H9 (cell line): ENCODE results near the gene LCMT2. TPM values are rescaled to one million over a fixed set of nuclear protein-coding genes. Genes with fewer than 3 reads are reported as not detected.

Experiments used
- DNase-seq: peaks from one replicate; pipeline ENCODE4 v3.0.0-alpha.2; 2017
- H2AFZ ChIP-seq: one replicate; pipeline ENCODE4 v1.6.1; 2013; ENCODE audit warnings: mild to moderate bottlenecking, low read length, control low read depth, moderate library complexity
- H2AK5ac ChIP-seq: 2 replicates; pipeline ENCODE4 v1.6.1; 2013; ENCODE audit warnings: low read length, control low read depth, mixed read lengths; ENCODE audit not compliant: insufficient read length
- H2BK120ac ChIP-seq: one replicate; pipeline ENCODE4 v1.6.1; 2013; ENCODE audit warnings: low read depth, mild to moderate bottlenecking, low read length, control low read depth, inconsistent platforms; ENCODE audit not compliant: poor library complexity, severe bottlenecking
- H2BK12ac ChIP-seq: 2 replicates; pipeline ENCODE4 v1.6.1; 2013; ENCODE audit warnings: low read length, control low read depth, mixed read lengths, low read depth; ENCODE audit not compliant: insufficient read length
- H2BK15ac ChIP-seq: 2 replicates; pipeline ENCODE4 v1.6.1; 2013; ENCODE audit warnings: low read depth, low read length, control low read depth
- H2BK20ac ChIP-seq: one replicate; pipeline ENCODE4 v1.6.1; 2013; ENCODE audit warnings: low read depth, mild to moderate bottlenecking, low read length, control low read depth, inconsistent platforms; ENCODE audit not compliant: poor library complexity, severe bottlenecking
- H2BK5ac ChIP-seq: 2 replicates; pipeline ENCODE4 v1.6.1; 2013; ENCODE audit warnings: low read length, control low read depth, mixed read lengths; ENCODE audit not compliant: insufficient read length
- H3K14ac ChIP-seq: 2 replicates; pipeline ENCODE4 v1.6.1; 2013; ENCODE audit warnings: low read length, control low read depth; ENCODE audit not compliant: insufficient read depth
- H3K18ac ChIP-seq: 2 replicates; pipeline ENCODE4 v1.6.1; 2013; ENCODE audit warnings: low read depth, mild to moderate bottlenecking, mixed read lengths, low read length, control low read depth; ENCODE audit not compliant: insufficient read length
- H3K23ac ChIP-seq: 2 replicates; pipeline ENCODE4 v1.6.1; 2013; ENCODE audit warnings: low read length, control low read depth, mixed read lengths, low read depth; ENCODE audit not compliant: insufficient read length
- H3K23me2 ChIP-seq: 2 replicates; pipeline ENCODE4 v1.6.1; 2013; ENCODE audit warnings: low read depth, mild to moderate bottlenecking, mixed read lengths, low read length, control low read depth; ENCODE audit not compliant: insufficient read length, poor library complexity, severe bottlenecking
- H3K27ac ChIP-seq: 2 replicates; pipeline ENCODE4 v1.5.1; 2013; ENCODE audit warnings: low read length, control low read depth, mixed read lengths, low read depth; ENCODE audit not compliant: insufficient read length
- H3K27me3 ChIP-seq: 2 replicates; pipeline ENCODE4 v1.6.1; 2013; ENCODE audit warnings: low read length, control low read depth, inconsistent platforms; ENCODE audit not compliant: insufficient read depth
- H3K4ac ChIP-seq: 2 replicates; pipeline ENCODE4 v1.6.1; 2013; ENCODE audit warnings: low read depth, mild to moderate bottlenecking, control low read depth, inconsistent platforms, low read length, moderate library complexity
- H3K4me1 ChIP-seq: 2 replicates; pipeline ENCODE4 v1.6.1; 2013; ENCODE audit warnings: low read length, control low read depth, inconsistent platforms; ENCODE audit not compliant: insufficient read depth
- H3K4me2 ChIP-seq: 2 replicates; pipeline ENCODE4 v1.6.1; 2013; ENCODE audit warnings: low read length, control low read depth, mixed read lengths; ENCODE audit not compliant: insufficient read length, insufficient read depth
- H3K56ac ChIP-seq: 2 replicates; pipeline ENCODE4 v1.6.1; 2013; ENCODE audit warnings: low read depth, mild to moderate bottlenecking, mixed read lengths, low read length, control low read depth; ENCODE audit not compliant: insufficient read length
- H3K79me1 ChIP-seq: 2 replicates; pipeline ENCODE4 v1.6.1; 2013; ENCODE audit warnings: low read depth, mild to moderate bottlenecking, moderate library complexity, low read length, control low read depth, inconsistent platforms; ENCODE audit not compliant: insufficient read depth, poor library complexity, severe bottlenecking
- H3K79me2 ChIP-seq: 2 replicates; pipeline ENCODE4 v1.6.1; 2013; ENCODE audit warnings: low read length, control low read depth, inconsistent platforms; ENCODE audit not compliant: insufficient read depth
- H3K9ac ChIP-seq: 2 replicates; pipeline ENCODE4 v1.6.1; 2013; ENCODE audit warnings: low read length, control low read depth, mixed read lengths; ENCODE audit not compliant: insufficient read length; ENCODE audit errors: extremely low read depth
- H3K9me3 ChIP-seq: one replicate; pipeline ENCODE4 v1.6.1; 2013; ENCODE audit warnings: low read depth, low read length, inconsistent platforms; ENCODE audit not compliant: control insufficient read depth
- H3T11ph ChIP-seq: one replicate; pipeline ENCODE4 v1.6.1; 2013; ENCODE audit warnings: mild to moderate bottlenecking, low read length, control low read depth, inconsistent platforms
- H4K20me1 ChIP-seq: one replicate; pipeline ENCODE4 v1.6.1; 2013; ENCODE audit not compliant: control insufficient read depth, insufficient read length, insufficient read depth
- H4K5ac ChIP-seq: 2 replicates; pipeline ENCODE4 v1.6.1; 2013; ENCODE audit warnings: low read depth, mild to moderate bottlenecking, mixed read lengths, low read length, control low read depth; ENCODE audit not compliant: insufficient read length
- H4K8ac ChIP-seq: replicated peaks from 2 replicates; pipeline ENCODE4 v1.6.1; 2013; ENCODE audit warnings: low read length, control low read depth, mixed read lengths, low read depth; ENCODE audit not compliant: insufficient read length
- H4K91ac ChIP-seq: 2 replicates; pipeline ENCODE4 v1.6.1; 2013; ENCODE audit warnings: low read depth, mild to moderate bottlenecking, moderate library complexity, mixed read lengths, low read length, control low read depth; ENCODE audit not compliant: insufficient read length
- H3K27ac Mint-ChIP-seq, 3 experiments: 2 replicates in 2 of 3; 3 replicates in 1 of 3; pipeline ENCODE4 v1.8.0; 2020 to 2021; ENCODE audit warnings: mixed read lengths in 3 of 3, mild to moderate bottlenecking in 1 of 3, moderate library complexity in 1 of 3
- H3K27me3 Mint-ChIP-seq: 2 replicates; pipeline ENCODE4 v1.8.0; 2021; ENCODE audit warnings: low read depth, mild to moderate bottlenecking, moderate library complexity, mixed read lengths
- H3K36me3 Mint-ChIP-seq, 3 experiments: 2 replicates in 2 of 3; 3 replicates in 1 of 3; pipeline ENCODE4 v1.8.0; 2020 to 2021; ENCODE audit warnings: low read depth in 3 of 3, mixed read lengths in 3 of 3; ENCODE audit not compliant: insufficient read depth in 1 of 3
- H3K4me1 Mint-ChIP-seq, 2 experiments: 2 replicates each; pipeline ENCODE4 v1.8.0; 2020; ENCODE audit warnings: mixed read lengths in 2 of 2
- H3K4me3 Mint-ChIP-seq, 2 experiments: 2 replicates in 1 of 2; 3 replicates in 1 of 2; pipeline ENCODE4 v1.8.0; 2020 to 2021; ENCODE audit warnings: mild to moderate bottlenecking in 2 of 2, mixed read lengths in 2 of 2, moderate library complexity in 1 of 2
- H3K9me3 Mint-ChIP-seq, 2 experiments: 2 replicates in 1 of 2; 3 replicates in 1 of 2; pipeline ENCODE4 v1.8.0; 2020; ENCODE audit warnings: mild to moderate bottlenecking in 2 of 2, mixed read lengths in 2 of 2, moderate library complexity in 1 of 2
- WGBS: extraction: QIAGEN DNeasy Blood & Tissue Kit; methylation state at CpG from one replicate; pipeline ENCODE4 v1.1.7; 2013; ENCODE audit warnings: missing lambda C conversion rate, low lambda C conversion rate, mixed read lengths; ENCODE audit not compliant: insufficient read length; ENCODE audit errors: extremely low coverage; 5-methylcytosine and 5-hydroxymethylcytosine counted together
- total RNA-seq: library from RNA; stranded (reverse); gene quantifications from 2 replicates; pipeline ENCODE4 v1.2.1, GENCODE V29; 2021
- TF ChIP-seq, protein P1 (sequence below): fragments of 200-600 bp; sonication (generic); conservative IDR thresholded peaks from 3 replicates; pipeline ENCODE4 v1.8.0; 2021; ENCODE audit warnings: antibody characterized with exemption, mild to moderate bottlenecking

Gene LCMT2
- total RNA-seq, 1 experiment from 2014 or later = 16.5 TPM

DNA sequence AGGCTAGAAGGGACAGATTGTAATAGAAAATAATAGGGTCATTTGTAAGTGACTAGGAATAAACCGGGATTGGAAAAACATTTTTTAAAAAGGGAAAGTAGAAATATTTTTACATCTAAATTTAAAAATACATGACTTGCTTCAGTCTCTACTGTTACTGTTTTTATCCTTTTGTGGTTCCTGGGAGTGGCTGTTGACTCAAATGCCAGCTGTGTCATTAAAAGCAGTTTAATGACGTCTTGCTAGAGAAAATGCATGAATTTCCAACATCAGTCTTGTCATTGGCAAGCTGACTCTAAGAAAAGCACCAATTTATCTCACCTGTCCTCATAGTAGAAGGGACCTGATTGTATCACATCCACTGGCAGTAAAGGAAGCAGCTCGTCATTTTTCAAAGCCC, 16.7 kb upstream of the LCMT2 start:
- H3K36me3 Mint-ChIP-seq = peaks cover 0 to 26% (median 7%) of the 10 kb centered on the region in 3 experiments; a peak in 6 of 7 replicates
- no peak overlapping the region for H3K14ac ChIP-seq
- H3K9me3 ChIP-seq = no peaks in the 10 kb centered on the region
- no peak overlapping the region for H2BK5ac ChIP-seq
- H3K79me2 ChIP-seq = no peaks in the 10 kb centered on the region
- H4K5ac ChIP-seq = no peak overlapping the region
- H3K9ac ChIP-seq = no peak overlapping the region
- H3K4me1 ChIP-seq = no peaks in the 10 kb centered on the region
- no peak overlapping the region for H3K4me3 Mint-ChIP-seq
- H2BK12ac ChIP-seq = no peak overlapping the region
- H4K8ac ChIP-seq = no peak overlapping the region
- DNase-seq = no peak
- H3K23me2 ChIP-seq = no peaks in the 10 kb centered on the region
- H3K27ac Mint-ChIP-seq = no peak overlapping the region
- no peak overlapping the region for H3K23ac ChIP-seq
- no peak overlapping the region for H3K4ac ChIP-seq
- H3K27ac ChIP-seq = no peak overlapping the region
- no peaks in the 10 kb centered on the region for H4K20me1 ChIP-seq
- H3K9me3 Mint-ChIP-seq = no peaks in the 10 kb centered on the region
- no peaks in the 10 kb centered on the region for H3K79me1 ChIP-seq
- H2BK120ac ChIP-seq = no peak overlapping the region
- no peak overlapping the region for H3K4me2 ChIP-seq
- H2AFZ ChIP-seq = no peak overlapping the region
- no peak overlapping the region for H2BK15ac ChIP-seq
- TF ChIP-seq, protein P1, sequence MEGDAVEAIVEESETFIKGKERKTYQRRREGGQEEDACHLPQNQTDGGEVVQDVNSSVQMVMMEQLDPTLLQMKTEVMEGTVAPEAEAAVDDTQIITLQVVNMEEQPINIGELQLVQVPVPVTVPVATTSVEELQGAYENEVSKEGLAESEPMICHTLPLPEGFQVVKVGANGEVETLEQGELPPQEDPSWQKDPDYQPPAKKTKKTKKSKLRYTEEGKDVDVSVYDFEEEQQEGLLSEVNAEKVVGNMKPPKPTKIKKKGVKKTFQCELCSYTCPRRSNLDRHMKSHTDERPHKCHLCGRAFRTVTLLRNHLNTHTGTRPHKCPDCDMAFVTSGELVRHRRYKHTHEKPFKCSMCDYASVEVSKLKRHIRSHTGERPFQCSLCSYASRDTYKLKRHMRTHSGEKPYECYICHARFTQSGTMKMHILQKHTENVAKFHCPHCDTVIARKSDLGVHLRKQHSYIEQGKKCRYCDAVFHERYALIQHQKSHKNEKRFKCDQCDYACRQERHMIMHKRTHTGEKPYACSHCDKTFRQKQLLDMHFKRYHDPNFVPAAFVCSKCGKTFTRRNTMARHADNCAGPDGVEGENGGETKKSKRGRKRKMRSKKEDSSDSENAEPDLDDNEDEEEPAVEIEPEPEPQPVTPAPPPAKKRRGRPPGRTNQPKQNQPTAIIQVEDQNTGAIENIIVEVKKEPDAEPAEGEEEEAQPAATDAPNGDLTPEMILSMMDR = no peak
- H3T11ph ChIP-seq = no peak overlapping the region
- H2AK5ac ChIP-seq = no peak overlapping the region
- H2BK20ac ChIP-seq = no peak overlapping the region
- no peaks in the 10 kb centered on the region; the same call in 1 of the 2 replicates for H3K27me3 Mint-ChIP-seq
- H3K18ac ChIP-seq = no peak overlapping the region
- no CpG with 5 or more reads among the region's 3 CpGs for WGBS
- no peak overlapping the region for H4K91ac ChIP-seq
- no peaks in the 10 kb centered on the region for H3K4me1 Mint-ChIP-seq
- no peak overlapping the region for H3K56ac ChIP-seq
- H3K27me3 ChIP-seq = no peaks in the 10 kb centered on the region
